Colon (tissue), 2 donors: ENCODE results near the gene CTIF.

Source experiments
- FAIRE-seq: peaks from 2 replicates; lab custom pipeline; 2012; peaks lifted over from hg19 to GRCh38; lab: Jason Lieb, UNC
- donor health status: control.
- donor health status: control.

The CTIF gene

DNA sequence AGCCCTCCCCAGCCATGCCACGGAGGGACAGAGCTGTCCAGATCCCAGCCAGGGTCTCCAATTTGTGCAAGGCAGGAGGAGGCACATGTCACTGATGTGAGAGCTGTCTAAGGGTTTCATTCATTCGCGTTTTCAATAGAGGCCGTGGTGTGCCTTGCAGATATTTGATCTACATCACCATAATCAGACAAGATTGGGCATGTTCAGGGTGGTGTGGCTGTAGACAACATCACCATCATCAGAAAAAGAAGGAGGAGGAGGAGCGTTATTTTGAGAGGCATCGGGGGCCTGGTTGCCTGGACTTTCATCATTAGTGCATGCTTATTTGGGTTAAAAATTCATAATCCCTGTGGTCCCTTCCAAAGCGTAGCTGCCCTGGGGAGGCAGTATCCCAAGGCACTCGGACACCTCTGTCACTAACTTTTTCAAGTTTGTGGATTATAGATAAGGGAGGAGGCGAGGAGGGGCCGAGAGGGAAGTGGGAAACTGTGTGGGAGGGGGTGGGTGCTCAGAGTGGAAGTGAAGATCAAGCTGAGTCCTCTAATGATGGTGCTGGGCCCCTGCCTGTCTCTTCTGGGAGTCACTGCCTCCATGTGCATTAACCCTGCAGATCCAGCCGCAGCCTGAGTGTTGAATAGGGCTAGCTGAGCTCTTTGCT, 194.1 kb downstream of the CTIF start:
- FAIRE-seq = no peak

DNA sequence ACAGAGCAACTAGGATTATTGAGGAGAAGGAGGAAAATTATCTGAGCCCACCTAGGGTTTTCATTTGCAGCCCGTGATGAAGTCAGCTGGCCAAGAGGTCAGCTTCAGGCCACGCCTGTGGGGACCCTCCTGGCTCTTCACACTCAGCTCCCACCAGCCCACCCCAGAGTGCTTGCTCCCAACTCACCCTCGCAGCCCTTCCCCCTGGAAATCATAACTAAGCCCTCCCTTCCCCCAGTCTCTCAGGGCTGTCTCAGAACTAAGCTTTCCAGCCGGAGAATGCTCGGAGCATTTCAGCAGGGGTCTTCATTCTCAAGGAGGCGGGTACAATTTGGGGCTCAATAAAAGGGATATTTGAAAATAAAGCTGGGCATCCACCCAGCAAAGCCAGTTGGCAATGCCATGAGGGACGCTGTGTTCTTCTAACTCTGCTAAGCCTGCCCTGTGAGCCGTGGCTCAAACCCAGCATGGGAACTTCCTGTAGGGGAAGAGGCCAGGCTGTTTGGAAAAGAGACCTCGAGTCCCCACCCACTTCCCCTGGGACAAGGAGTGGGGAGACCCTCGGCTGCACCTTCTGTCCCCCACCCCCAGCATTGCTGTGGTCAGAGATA, 194.9 kb downstream of the CTIF start:
- no peak for FAIRE-seq

DNA sequence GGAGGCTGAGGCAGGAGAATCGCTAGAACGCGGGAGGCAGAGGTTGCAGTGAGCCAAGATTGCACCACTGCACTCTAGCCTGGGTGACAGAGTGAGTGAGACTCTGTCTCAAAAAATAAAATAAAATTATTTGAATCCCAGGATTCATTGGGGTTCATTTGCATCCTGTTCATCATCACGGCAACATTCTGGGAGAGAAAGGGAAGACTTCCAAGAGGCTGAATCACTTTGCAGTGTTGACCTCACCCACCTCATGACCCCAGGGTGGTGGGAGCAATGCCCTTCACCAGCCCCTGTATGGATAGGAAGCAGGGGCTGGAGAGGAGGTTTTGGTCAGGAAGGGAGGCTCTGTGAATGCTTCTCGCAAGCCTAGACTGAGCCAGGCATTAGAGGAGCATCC, 195.6 kb downstream of the CTIF start:
- FAIRE-seq = no peak

GRCh38 chr18:48735080-48735676, 196.3 kb downstream of the CTIF start:
- no peak for FAIRE-seq

- FAIRE-seq = no peak
Observed at GRCh38 chr18:48735681-48736255, 196.9 kb downstream of the CTIF start.

- FAIRE-seq = no peak
Observed at GRCh38 chr18:48736321-48737260, 197.8 kb downstream of the CTIF start.

DNA sequence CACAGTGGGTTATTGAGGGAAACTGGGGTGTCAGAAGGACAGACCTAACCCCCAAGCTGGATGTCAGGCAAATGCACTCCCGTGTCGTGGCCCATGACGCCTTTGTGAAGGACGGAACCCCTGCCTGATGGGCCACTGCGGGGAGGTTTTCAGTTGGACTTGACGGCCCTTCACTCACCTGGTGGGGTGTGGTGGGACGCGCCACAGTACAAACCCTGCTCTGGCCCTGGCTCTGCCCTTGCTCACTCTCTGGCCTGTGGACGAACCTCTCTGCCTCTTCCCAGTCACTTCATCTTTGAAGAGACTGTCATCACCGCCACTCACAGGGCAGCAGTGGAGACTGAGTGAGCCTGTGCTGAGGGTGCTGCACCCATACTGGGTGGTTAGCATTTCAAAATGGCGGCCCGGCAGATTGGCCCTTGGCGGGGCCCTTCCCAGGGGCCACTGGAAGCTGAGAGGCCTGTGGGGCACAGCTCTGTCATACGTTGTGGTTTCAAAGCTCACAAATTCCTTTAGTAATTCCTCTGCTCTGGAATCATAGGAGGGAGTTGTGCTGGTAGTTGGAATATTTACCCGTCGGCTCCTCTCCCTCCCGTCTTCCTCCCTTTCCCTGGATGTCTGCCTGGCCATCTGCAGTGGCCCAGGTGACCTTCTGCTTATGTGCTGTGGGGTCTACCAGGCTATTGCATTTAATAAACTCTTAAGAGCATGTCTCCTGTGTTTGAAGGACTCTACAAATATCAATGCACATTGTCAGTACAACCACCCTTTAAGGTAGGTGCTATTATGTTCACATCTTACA, 200.6 kb downstream of the CTIF start:
- no peak for FAIRE-seq

GRCh38 chr18:48740068-48740440, 201.2 kb downstream of the CTIF start:
- FAIRE-seq = no peak

DNA sequence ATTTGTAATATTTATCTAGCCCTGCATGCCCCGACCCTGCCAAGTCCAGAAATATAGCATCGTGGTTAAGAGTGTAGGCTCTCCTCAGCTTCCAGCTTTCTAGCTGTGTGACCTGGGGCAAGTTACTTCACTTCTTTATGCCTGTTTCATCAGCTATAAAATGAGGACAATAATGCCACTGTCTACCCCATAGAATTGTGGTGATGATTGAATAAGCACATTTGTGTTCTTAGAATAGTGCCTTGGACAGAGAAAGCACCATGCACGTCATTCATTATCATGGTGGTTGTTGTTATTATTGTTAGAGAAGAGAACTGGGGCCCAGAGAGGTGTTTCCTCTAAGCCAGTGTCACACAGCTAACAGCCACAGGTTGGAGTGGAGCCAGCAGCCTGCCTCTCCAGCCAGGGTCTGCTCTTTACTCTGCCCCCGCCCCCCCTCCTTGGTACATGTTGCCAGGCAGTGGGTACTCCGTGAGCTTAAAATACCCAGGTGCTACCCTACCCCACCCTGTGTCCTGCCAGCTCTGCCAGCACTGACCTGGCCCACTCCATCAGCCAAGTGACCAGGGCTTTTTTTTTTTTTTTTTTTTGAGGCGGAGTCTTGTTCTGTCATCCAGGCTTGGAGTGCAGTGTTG, 202.1 kb downstream of the CTIF start:
- FAIRE-seq = no peak

- no peak for FAIRE-seq
Observed at GRCh38 chr18:48741866-48742265, 203.0 kb downstream of the CTIF start.

DNA sequence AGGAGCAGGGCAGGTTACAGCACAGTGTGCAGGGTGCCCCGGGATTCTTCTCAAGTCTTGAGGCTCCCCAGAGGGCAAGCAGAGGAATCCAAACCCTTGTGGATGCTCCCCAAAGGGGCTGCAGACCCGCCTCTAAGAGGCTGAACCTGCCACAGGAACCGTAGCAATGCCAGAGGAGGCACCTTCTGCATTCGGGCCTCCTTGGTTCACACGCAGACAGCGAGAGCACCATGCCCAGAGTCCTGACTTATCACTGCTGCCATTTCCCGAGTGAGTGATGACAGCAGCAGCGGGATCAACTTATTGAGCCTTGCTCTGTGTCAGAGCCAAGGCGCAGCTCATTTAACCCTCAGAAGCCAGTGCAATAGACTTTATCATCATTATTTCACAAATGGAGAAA, 203.5 kb downstream of the CTIF start:
- no peak for FAIRE-seq

DNA sequence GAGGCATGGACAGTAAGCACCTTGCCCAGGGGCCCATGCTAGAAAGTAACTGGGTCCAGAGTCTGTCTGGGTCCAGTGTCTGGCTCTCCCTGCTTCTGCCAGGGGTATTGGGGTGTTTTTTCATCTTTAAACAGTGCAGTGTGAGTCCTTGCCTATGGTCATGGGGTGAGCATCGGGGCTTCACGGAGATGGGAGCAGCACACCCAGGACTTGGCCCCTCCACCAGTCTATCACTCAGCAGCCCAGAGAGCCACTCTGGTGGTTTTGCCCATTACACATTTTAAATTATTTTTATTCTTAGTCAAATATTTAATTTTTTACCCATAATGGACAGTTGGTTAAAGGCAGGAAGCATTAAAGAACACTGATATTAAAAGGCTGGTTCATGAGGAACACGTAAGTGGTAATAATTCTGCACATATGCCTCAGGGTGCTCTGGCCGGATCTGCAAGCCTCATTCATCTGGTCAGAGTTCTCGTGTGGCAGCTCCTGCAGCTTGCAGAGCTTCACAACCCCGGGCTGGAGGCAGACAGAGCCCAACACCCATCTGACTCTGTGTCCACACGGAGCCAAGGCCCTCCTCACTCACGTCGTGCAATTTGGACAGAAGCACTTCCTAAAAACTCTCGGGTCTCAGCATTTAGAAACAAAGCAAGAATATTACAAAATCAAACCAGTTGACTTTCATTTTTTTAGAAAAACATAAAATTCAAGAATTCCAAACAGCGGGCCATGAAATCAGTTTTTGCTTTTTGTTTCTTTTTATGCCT, 204.1 kb downstream of the CTIF start:
- FAIRE-seq = no peak

- FAIRE-seq = no peak
Observed at GRCh38 chr18:48743886-48744285, 205.1 kb downstream of the CTIF start.

DNA sequence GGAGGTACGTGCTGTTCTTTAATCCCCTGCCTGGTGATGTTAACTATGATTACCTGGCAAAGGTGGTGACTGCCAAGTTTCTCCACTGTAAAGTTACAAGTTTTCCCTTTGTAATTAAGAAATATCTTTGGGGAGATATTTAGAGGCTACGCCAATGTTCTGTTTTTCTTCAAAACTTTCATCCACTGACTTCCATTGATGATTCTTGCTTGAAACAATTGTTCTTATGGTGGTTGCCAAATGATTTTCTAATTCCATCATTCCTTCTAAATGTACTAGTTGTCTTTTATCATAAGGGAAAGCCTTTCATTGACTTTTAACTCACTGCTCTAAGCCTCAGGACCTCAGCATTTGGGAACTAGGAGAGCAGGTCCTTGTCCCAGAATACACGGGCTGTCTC, 206.5 kb downstream of the CTIF start:
- no peak for FAIRE-seq

DNA sequence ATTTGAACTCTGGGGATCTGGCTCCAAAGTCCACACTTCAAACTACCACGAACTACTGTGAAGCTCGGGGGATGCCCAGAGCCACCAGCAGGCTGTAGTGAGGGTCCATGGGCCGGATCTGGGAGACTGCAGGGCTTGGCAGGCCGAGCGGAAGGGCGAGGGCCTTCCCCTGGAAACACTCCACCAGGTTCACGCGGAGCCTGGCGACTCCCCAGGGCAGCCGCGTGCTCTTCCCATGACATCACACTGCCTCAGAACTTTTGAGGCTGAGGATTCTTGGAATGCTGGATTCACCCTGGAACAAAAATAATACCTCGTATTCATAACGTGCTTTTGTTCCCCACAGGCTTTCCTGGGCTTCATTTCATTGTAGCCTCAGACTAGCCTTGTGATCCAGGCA, 210.9 kb downstream of the CTIF start:
- FAIRE-seq = no peak

DNA sequence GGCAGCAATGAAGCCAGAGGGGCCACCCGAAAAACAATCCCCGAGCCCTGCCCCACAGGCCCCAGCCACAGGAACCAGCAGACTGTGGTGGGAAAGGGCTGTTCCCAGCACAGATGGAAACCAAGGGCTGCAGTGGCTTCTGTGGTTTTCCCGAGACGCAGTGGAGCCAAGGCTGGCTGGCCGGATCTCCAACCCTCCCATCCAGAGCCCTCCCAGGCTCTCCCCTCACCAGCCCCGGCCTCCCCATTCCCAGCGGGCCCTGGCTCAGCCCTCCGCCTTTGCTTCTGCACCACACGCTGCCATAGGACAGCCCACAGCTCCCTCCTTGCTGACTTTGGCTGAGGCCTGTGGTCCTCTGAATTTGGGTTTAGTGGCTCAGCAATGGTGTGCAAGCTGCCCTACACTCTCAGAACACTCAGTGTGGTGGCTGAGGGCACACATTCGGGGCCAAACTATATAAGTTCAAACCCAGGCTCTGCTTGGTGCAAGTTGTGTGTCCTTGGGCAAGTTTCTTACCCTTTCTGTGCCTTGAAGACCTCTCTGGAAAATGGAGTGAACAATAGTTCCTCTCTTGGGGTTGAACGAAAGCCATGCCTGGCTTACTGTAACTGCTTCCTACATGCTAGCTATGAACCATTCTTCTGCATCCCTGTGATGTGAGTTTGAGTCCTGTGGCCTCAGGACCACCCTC, 211.8 kb downstream of the CTIF start:
- FAIRE-seq = no peak

DNA sequence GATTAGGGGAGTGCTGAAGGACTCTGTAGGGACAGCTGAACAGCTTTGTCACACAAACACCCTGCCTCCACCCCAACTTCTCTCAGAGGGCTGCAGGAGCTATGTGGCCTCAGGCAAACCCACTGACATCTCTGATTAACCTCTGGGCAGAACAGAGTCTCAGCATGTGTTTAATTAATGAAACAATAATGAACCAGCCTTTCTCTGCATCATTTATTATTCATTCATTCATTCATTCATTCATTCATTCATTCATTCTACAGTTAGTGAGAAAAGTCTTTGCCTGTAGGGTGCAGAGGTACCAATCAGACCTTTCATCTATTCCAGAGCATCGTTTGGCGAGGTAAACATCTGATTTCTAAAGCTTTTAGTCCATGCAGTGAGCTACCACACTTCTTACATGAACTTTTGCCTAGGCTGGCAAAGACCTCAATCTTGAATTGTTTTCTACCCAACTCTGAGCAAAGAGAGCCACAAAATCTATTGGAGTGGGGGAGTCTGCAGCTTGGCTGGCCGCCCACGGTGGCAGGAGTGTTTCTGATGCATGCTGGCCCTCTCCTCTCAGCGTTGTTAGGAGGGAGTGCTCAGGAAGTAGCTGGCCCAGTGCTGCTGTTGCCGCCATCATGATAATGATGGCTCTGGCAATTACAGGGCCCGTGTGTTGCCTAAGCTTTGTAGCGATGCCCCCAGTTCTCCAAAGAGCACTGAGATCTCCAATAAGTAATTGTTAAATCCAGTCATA, 213.1 kb downstream of the CTIF start:
- no peak for FAIRE-seq

DNA sequence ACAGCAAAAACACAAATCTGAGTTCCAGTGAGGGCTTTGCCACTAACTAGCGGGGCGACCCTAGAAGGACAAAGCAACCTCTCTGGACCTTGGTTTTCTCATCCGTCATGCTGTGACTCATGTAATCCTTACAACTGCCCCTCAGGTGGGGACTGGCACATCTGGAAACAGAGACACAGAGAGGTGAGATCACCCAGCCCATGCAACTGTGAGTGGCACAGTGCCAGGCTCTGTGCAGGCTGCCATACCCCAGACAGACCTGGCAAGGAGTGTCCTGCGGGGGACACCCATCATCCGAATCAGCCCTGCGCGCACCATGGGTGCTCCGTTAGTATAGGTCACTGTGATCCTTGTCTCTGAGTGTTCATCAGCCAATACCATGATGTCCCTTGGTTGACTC, 213.6 kb downstream of the CTIF start:
- no peak for FAIRE-seq

- no peak for FAIRE-seq
Observed at GRCh38 chr18:48752928-48753327, 214.1 kb downstream of the CTIF start.
